ENCODE data around the gene RBM15. TPM values are rescaled to one million over a fixed set of nuclear protein-coding genes. Genes with fewer than 3 reads are reported as not detected.
A peak's percentile ranks its signal among the peaks of the same experiment; 100 is the strongest.

RBM15 gene
- total RNA-seq, 1 donor from 2014 or later = 19.0 TPM

- H3K9me3 Mint-ChIP-seq (ENCODE audit: low read depth) = peaks cover 5% of the 10 kb centered on the region
- no peak overlapping the region for H3K4me3 Mint-ChIP-seq (ENCODE audit: unreplicated experiment)
- no peaks in the 10 kb centered on the region for H3K27me3 Mint-ChIP-seq (ENCODE audit: low read depth)
- peaks cover 2% of the 10 kb centered on the region for H3K36me3 Mint-ChIP-seq (ENCODE audit: low read depth)
- no peak overlapping the region for H3K27ac Mint-ChIP-seq (ENCODE audit: unreplicated experiment)
- TF ChIP-seq CTCF (IDR thresholded peaks at IDR 0.05) = no peak
- H3K4me1 Mint-ChIP-seq (ENCODE audit: low read depth) = no peaks in the 10 kb centered on the region
- DNase-seq (ENCODE audit: low spot score) = no peak
These were observed 10.9 kb upstream of the RBM15 start for GRCh38 chr1:110328274-110328673.

GRCh38 chr1:110328700-110329099 lies 10.5 kb upstream of the RBM15 start:
- TF ChIP-seq CTCF (IDR thresholded peaks at IDR 0.05) = no peak
- Mint-ChIP-seq H3K27ac (ENCODE audit: unreplicated experiment) (no peak overlapping the region), H3K27me3 (ENCODE audit: low read depth) (no peaks in the 10 kb centered on the region), H3K4me3 (ENCODE audit: unreplicated experiment) (no peak overlapping the region), H3K4me1 (ENCODE audit: low read depth) (no peaks in the 10 kb centered on the region), H3K9me3 (ENCODE audit: low read depth) (peaks cover 5% of the 10 kb centered on the region), H3K36me3 (ENCODE audit: low read depth) (peaks cover under 1% of the 10 kb centered on the region)
- DNase-seq (ENCODE audit: low spot score) = no peak

GRCh38 chr1:110335265-110335664 lies 3.9 kb upstream of the RBM15 start:
- Mint-ChIP-seq H3K4me1 (ENCODE audit: low read depth) (peaks cover 12% of the 10 kb centered on the region), H3K27me3 (ENCODE audit: low read depth) (no peaks in the 10 kb centered on the region), H3K4me3 (ENCODE audit: unreplicated experiment) (no peak overlapping the region), H3K9me3 (ENCODE audit: low read depth) (no peaks in the 10 kb centered on the region), H3K36me3 (ENCODE audit: low read depth) (peaks cover 2% of the 10 kb centered on the region), H3K27ac (ENCODE audit: unreplicated experiment) (no peak overlapping the region)
- TF ChIP-seq CTCF (IDR thresholded peaks at IDR 0.05) = no peak
- DNase-seq (ENCODE audit: low spot score) = no peak

GRCh38 chr1:110336300-110337039 lies 2.7 kb upstream of the RBM15 start:
- Mint-ChIP-seq H3K36me3 (ENCODE audit: low read depth) (peaks cover 6% of the 10 kb centered on the region), H3K9me3 (ENCODE audit: low read depth) (no peaks in the 10 kb centered on the region), H3K4me3 (ENCODE audit: unreplicated experiment) (peak overlapping the region; percentile 21), H3K27ac (ENCODE audit: unreplicated experiment) (peak overlapping the region; percentile 10), H3K4me1 (ENCODE audit: low read depth) (peaks cover 24% of the 10 kb centered on the region), H3K27me3 (ENCODE audit: low read depth) (no peaks in the 10 kb centered on the region)
- no peak for DNase-seq (ENCODE audit: low spot score)
- TF ChIP-seq CTCF (IDR thresholded peaks at IDR 0.05) = no peak

- no peaks in the 10 kb centered on the region for H3K9me3 Mint-ChIP-seq (ENCODE audit: low read depth)
- no peak for DNase-seq (ENCODE audit: low spot score)
- H3K4me1 Mint-ChIP-seq (ENCODE audit: low read depth) = peaks cover 37% of the 10 kb centered on the region
- peaks cover 8% of the 10 kb centered on the region for H3K36me3 Mint-ChIP-seq (ENCODE audit: low read depth)
- H3K4me3 Mint-ChIP-seq (ENCODE audit: unreplicated experiment) = no peak overlapping the region
- no peak for TF ChIP-seq CTCF (IDR thresholded peaks at IDR 0.05)
- no peaks in the 10 kb centered on the region for H3K27me3 Mint-ChIP-seq (ENCODE audit: low read depth)
- H3K27ac Mint-ChIP-seq (ENCODE audit: unreplicated experiment) = peak overlapping the region; percentile 93
These were observed 1.4 kb upstream of the RBM15 start for GRCh38 chr1:110337704-110338308.
